NCI-H2029 (cell line): ENCODE measurements around the gene RAB2B.

Experiments used
- DNase-seq: peaks from one replicate; lab custom pipeline; 2025; lab: John Stamatoyannopoulos, UW

RAB2B gene

DNA sequence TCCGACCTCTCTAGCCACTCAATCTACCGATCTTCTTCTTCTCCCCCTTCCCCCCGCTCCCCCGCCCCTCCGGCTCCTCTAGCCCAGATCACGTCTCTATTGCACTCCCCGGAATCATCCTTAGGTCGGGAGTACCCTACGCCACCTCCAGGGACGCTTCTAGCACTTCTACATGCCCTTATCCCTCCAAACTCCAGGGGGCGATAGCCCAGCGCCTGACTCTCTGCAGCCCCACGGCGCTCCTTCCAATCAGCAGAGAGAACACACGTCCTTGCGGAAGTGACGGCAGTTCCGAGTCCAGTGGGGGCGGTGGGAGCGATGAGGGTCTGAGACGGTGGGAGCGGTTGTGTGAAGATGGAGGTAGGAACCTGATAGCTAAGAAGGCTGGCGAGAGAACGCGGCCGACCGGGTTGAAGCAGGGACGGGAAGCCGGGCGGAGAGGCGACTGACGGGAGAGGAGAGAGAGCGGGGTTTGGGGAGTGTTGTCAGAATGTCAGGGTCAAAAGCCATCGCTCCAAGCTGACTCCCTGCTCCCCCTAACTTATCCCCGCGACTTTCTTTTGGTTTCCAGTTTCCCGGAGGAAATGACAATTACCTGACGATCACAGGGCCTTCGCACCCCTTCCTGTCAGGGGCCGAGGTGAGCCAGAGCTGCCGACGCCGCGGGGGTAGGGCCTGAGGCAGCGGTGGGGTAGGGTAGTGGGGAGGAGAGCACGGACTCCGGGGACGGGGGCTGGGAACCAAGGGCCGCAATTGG, at the start of gene RAB2B, which contains the start of gene TOX4:
Gene RAB2B (minus strand): TSS at position 35 of the 757 bp plus-strand sequence. CDS start 87 bp downstream, outside the sequence.
Gene TOX4 (plus strand): TSS at position 271 of the 757 bp plus-strand sequence. CDS start 84 bp downstream, at position 355.
- peak; percentile 98 for DNase-seq

DNA sequence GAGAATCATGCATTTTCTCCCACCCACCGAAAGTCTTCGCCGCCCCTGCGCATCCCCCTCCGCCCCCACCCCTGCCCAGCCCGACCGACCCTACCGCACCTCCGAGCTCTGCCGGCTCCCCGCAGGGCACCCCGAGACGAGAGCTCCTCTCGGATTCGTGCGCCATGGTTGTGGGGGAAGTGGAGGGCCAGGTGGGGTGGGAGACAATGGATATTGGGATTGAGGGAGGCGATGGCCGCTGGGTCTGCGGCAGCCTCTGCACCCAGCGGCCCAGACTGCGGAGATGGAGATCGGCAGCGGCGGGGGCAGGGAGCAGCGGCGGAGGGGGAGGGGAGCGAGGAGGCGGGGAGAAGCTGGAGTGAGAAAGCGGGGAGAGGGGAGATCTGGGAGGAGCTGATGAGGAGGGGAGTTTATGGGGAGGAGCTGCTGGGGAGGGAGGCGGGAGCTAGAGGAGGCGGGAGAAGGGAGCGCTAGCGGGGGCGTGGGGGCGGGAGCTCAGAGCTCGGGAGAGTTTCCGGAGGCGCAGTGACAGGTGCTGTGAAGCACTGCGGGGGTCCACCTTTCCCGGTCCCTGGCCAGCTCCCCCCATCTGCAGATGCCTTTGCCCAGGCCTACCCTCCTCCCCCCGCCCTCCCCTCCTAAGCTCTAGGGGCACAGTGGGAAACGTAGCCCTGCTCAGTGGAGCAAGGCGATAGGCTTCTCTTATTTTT, 49.4 kb upstream of the RAB2B start, which contains the start of gene SALL2:
Gene SALL2 (minus strand): TSS at position 385 of the 710 bp plus-strand sequence. CDS start 219 bp downstream, at position 166.
- DNase-seq: peak; percentile 77

DNA sequence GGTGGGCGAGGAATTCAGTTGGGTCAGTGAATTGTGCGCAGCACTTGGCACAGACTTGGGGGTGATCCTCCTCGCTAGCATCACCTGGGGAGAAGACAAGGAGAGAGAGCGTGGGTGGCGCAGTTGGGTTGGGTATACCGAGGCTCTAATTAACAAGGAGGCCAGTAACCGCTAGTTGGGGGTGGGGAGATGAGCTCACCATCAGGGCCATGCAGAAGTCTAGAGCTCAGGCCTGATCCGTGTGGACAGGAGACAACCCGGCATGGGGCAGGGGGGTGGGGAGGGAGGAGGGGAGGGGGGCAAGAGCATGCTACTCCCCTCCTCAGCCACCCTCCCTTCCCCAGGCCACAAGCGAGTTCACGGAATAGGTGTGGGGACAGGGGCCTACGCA, 48.8 kb upstream of the RAB2B start:
- no peak for DNase-seq

DNA sequence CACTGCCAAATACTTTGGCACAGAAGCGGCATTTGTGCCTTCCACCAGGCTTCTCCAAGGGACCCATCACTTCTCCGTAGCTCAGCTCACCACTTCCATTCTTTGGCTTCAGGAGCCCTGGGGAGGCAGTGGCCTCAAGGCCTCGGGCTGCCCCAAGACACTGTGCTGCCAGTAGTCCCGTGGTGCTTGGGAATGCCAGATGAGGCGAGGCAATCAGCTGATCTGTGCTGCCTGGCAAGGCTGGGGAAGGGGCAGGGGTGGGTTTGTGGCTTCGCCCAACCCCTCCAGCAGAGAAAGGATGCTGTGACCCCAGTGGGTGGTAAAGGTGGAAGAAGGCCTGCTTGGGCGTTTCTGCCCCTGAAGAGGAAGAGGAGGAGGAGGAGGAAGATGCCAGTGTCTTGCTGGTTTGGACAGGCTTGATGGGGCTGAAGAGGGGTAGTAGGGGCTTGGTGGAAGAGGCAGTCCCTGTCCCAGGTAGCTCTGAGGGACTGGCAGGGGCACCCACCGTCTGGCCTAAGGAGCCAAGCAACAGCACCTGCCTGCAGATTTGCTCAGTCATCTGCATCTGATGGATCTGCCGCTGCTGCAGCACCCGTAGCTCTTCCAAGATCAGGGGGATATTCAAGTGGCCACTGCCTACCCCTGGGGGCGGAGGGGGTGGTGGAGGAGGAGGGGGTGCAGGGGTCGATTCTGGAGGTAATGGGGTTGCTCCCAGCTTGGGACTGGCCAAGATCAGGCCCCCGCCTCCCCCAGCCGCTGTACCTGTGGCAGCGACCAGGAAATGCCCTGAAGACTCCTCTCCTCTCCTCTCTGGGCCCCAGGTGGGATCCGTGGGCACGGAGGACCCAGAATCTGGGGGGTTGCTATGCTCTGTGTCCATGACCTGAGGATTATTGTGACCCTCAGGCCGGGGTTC, 48.1 kb upstream of the RAB2B start:
- no peak for DNase-seq

DNA sequence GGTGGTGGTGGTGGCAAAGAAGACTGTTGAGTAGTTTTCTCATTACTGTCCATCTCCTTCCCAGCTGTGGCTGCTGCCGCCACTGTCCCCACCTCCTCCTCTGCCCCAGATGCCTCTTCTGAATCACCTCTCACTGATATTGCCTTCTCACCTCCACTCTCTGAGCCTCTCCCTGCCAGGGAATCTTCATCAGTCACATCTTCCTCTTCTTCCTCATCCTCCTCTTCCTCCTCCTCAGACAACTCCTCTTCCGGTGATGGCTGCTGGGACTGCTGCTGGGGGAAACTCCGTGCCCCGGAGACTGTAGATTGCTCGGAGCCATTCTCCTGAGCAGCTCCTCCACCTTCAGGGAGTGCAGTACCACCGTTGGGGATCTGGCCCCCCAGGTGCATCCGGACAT, 46.4 kb upstream of the RAB2B start:
- no peak for DNase-seq

DNA sequence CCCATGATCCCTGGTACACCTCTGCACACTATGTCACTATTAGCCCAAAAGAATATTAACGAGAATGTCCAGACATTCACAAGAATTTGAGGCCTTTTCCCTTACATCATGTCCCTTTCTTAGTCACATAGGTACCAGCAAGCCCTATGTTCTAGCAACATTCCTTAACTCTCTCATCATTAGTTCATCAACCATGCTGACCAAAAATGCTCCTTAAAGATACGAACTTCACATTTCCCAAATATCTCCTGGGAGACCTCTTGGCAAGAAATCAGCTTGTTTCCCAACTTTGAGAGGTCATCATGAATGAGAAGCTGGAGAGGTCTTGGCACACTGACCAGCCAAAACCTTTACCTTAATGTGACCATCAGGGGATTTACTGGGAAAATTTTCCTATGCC, 44.7 kb upstream of the RAB2B start:
- DNase-seq: no peak

DNA sequence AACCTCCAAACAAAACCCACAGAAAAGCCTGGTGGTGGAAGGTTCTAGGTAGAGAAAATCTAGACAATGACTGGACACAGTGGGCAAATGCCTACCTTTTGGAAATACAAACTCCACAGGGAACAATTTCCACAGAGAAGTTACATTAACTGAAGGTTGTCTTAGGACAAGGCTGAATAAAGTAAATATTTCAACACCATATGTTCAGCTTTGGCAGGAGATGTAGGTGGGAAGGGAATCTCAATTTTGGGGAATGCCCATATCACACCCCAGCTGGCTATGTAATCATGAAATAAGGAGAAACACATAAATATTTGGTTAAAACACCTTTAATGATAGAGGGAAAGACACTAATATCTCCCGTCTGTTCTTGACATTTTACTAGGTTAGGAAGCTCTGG, 44.0 kb upstream of the RAB2B start:
- no peak for DNase-seq

DNA sequence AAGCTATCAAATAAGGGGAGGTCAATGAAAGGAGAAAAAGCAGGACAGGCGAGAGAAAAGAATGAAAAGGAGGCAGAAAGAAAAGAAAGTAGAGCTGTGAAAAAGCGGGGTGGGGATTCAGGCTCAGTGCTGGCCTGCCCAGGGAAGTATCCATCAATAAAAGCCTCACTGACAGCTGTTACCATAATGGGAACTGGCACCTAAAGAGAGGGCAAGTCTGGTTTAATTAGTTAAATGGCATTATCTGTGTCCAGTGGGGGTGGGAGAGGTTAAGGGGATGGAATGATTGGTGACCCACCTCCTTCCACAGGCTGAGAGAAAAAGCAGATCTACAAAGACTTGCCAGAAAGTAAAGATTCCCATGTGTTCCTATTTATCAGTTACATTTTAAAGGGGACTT, 42.0 kb upstream of the RAB2B start:
- DNase-seq: no peak

DNA sequence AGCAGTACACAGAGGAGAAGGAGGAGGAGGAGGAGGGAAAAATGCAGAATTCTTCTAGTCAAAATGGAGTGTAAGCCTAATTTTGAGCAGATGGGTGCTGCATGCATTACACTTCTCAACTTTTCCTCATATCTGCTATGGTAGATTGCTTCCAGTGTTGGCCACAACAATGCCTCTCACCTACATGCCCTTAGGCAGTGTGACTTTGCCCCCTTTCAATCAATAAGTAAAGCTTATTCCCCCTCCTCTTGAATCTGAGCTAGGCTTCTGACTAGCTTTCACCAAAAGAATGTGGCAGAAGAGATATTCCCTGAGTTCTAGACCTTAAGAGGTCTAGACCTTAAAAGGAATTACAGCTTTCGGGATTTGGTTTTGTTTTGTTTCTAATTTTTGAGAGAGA, 37.6 kb upstream of the RAB2B start:
- no peak for DNase-seq

DNA sequence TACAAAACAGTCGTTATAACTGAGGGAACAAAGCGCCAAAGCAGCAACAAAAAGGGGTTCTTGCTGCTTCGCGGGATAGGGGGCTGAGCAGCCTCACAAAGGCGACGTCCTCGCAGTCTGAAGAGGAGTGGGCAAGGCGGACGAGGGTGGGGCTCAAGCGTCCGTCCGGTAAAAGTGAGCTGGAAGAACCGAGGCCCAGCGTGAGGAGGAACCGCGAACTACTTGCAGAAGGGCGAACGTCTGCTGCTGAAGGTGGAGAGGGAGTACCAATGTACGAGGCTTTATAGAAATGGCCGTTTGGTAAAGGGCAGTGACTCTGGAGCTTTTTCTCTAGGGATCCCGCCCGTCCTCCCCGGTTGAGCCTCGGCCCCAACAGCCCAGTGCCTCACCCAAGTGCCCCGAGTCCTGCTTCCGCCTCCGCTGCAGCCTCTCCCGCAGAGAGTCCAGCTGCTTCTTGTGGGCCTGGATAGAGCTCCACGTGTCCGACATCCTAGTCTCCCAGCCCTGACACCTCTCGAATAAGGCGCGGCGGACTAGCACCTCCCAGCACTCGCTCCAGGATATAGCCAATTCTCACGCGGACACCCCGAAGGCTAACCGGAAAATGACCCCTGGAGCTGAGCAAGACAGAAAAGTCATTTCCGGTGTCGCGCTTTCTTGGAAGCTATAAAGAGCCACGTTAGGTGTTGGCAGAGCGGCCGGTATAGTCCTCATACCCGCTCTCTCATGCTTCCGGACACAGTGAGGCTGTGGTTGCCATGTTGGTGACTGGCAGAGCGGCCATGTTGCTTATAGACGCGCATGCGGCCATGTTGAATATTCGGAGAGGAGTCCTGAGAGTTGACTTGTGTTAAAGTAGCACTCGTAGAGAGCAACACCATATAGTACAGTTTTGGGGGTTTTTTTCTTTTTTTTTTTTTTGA, 34.2 kb upstream of the RAB2B start, which contains the start of gene METTL3:
Gene METTL3 (minus strand): TSS at position 606 of the 923 bp plus-strand sequence. CDS start 117 bp downstream, at position 489.
- peak; percentile 98 for DNase-seq

DNA sequence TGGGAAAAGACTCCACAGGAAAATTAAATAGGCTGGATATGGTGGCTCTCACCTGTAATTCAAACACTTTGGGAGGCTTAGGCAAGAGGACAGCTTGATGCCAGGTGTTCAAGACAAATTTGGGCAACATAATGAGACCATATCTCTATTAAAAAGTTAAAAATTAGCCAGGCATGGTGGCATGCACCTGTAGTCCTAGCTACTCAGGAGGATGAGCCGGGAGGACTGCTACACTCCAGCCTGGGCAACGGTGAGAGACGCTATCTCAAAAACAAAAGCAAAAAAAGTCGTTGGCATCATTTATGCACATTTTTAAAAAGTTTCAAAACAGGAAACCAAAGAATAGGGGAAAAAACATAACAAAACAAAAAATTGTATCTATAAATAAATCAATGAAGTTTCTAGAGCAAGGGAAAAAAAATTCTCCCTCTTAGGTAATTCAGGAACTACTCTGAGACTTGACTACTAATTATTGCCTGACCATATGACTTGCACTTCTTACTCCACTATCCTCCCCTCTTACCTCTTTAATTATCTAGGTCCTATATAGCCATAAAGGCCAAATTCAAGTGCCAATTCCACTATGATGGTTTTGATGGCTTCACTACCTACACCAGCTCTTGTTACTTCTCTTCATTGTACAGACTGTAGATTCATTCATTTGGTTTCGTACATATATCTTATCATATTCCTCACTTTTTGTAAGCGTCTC, 32.8 kb upstream of the RAB2B start:
- no peak for DNase-seq

DNA sequence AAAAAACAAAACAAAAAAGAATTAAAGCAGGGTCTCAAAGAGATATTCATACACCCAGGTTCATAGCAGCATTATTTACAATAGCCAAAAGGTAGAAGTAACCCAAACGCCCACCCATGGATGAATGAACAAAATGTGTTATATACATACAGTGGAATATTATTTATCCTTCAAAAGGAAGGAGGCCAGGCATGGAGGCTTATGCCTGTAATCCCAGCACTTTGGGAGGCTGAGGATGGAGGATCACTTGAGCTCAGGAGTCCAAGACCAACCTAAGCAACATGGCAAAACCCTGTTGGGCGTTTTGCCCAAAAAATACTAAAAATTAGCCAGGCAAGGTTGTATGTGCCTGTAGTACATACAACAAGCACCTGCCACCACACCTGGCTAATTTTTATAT, 29.8 kb upstream of the RAB2B start:
- DNase-seq: no peak

DNA sequence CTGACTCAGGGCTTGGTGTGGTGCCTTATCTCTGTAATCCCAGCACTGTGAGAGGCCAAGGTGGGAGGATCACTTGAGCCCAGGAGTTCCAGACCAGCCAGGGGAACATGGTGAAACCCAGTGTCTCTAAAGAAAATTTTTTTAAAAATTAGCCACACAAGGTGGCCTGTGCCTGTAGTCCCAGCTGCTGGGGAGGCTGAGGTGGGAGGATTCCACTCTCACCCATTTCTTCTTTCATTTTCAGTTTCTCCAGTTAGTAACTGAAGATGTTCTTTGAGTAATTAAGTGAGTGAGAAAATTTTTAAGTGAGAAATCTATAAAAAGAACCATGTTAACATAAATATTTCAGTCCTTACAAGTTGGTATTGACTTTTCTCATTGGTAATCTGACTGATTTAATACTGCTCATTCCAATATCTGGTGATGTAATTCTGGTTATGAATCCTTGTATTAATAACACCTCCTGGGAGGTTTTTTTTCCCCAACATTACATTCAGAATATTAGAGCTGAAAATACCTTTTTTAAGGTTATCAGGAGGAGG, 28.3 kb upstream of the RAB2B start:
- no peak for DNase-seq

DNA sequence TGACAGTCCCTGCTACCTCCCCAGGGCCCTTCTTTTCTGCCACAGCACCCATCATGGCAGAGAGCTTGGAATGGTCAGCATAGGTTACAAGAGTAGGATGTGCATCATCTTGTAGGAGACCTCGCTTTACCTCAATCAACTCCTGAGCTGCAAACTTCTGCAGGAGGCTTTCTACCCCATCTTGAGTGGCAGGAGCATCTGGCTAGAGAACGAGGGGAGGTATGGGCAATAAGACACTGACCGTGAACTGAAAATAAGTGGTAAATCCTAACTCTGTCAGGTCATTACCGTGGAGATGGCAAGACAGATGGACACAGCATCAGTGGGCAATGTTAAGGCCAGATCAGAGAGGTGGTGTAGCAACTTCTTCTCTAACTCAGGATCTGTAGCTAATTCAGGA, 26.6 kb upstream of the RAB2B start:
- DNase-seq: no peak

DNA sequence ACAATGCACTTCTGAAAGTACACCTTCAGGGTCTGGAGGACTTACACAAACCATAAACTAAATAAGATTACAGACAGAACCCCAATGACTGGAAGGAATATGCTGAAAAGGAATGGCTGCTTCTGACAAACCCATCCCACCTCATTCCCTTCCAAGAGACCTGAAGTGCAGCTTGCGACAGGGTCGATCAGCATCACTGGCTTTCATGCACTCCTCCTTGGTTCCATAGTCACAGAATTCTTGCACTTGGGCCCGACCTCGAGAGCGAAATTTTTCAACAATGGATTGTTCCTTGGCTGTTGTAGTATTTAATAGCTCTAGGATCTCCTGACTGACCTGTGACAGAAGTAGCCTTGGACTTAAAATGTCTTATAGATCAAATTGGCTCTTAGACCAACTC, 24.8 kb upstream of the RAB2B start:
- no peak for DNase-seq

DNA sequence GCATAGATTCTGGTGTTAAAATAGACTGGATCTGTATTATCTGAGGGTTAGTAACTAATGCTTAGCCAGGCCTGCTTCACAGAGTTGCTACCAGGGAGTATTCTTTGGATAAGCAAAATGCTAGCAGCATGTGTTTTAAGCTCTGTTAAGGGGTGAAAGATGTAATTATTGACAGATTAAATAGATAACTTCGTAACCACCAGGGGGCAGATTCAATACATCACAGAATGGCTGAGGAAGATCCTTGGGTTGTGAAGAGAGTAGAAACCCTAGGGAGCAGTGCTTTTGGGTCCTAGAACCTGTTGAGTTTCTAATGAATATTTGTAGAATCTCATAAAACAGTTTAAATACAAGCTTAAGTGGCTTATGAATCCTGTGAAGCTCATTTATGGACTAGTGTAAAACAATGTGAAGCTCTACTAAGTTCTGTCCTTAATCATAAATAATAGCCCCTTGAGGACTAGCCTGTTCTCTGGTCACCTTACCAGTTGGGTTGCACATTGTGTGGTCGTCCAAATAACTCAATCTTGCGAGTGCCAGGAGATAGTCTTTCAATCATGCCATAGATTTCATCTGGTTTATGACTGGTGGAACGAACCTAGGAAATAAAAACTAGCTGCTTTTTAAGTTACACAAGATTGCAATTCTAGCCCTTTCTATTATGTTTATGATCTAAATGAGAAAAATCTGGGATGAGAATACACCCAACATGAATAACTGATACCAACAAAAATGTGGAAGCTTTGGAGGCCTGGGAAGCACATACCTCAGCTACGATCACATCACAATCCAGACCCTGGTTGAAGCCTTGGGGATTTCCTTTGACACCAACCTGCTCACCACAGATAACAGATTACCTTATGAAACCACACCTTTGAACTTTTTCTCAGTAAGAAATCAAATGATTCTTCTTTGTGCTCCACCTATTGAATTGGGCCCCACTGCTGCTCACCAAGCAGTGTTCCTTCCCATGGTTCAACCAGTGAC, 22.1 kb upstream of the RAB2B start:
- DNase-seq: peak; percentile 50

DNA sequence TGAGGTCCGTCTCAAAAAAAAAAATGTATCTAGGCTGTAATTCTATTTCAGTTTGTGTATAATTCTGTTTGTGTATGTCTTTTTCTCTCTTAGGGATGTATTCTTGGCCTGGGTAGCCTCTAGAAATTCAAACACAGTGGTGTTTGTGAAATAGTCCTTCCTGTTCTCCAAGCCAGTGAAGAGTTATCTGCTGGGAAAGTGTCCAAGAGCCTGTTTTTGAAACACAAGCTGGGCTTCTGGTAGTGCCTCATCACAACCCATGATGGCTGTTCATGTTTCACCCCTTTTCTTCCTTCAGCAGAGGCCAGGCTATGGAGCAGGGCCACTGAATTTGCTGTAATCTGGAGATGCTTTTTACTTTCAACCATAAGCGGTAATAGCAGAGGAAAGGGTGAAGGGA, 19.7 kb upstream of the RAB2B start:
- no peak for DNase-seq

DNA sequence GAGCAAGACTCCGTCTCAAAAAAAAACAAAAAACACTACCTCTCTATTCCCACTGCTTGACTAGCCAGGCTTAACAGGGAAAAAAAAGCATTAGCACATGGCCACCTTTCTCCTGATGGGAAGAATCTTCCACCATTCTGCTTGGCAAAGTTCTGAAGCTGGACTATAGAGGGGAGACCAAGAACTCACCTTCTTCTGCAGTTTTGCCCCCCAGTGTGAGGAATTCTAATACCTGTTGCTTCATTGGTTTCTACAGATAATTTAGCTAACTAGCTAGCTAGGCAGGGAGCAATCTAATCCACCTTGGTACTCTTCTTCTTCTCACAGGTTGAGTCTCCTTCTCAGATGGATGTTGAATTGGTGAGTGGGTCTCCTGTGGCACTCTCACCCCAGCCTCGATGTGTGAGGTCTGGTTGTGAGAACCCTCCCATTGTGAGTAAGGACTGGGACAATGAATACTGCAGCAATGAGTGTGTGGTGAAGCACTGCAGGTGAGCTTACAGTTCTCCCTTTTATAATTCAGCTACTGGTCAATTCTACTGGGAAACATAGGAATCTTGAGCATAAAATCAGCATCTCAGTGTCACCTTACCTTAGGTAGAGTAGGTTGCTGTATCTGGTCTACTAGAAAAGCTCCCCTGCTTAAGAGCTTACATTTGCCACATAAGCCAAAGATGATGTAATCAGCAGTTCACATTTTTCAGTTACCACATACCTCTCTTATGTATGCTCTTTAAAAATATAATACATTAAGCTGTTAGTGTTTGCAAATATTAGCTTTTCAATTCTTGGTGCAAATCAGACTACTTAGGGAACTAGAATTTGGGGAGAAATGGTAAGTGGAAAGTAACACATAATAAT, 18.4 kb upstream of the RAB2B start:
- no peak for DNase-seq
